Neuronal stem cell (in vitro differentiated cells): Measurements from ENCODE around the gene C19orf67.
A peak's percentile ranks its signal among the peaks of the same experiment; 100 is the strongest.

Experiments
- DNase-seq: peaks from one replicate; pipeline ENCODE4 v3.0.0-alpha.2; 2013; ENCODE audit warnings: low spot score
- H2AFZ ChIP-seq: one replicate; pipeline ENCODE4 v1.6.1; 2013; ENCODE audit warnings: mild to moderate bottlenecking, low read length, inconsistent platforms
- H2AK5ac ChIP-seq: 2 replicates; pipeline ENCODE4 v1.6.1; 2013; ENCODE audit warnings: low read depth, mild to moderate bottlenecking, inconsistent platforms, low read length, moderate library complexity, mixed read lengths
- H2BK120ac ChIP-seq: 2 replicates; pipeline ENCODE4 v1.6.1; 2013; ENCODE audit warnings: low read depth, mild to moderate bottlenecking, inconsistent platforms, low read length, moderate library complexity, mixed read lengths
- H2BK12ac ChIP-seq: one replicate; pipeline ENCODE4 v1.6.1; 2013; ENCODE audit warnings: low read length, inconsistent platforms
- H2BK15ac ChIP-seq: 2 replicates; pipeline ENCODE4 v1.6.1; 2013; ENCODE audit warnings: mild to moderate bottlenecking, low read length, inconsistent platforms, mixed read lengths
- H2BK5ac ChIP-seq: one replicate; pipeline ENCODE4 v1.6.1; 2013; ENCODE audit warnings: inconsistent platforms, mild to moderate bottlenecking, low read length, moderate library complexity
- H3K14ac ChIP-seq: one replicate; pipeline ENCODE4 v1.6.1; 2013; ENCODE audit warnings: low read length, inconsistent platforms
- H3K18ac ChIP-seq: 2 replicates; pipeline ENCODE4 v1.6.1; 2013; ENCODE audit warnings: low read length, inconsistent platforms
- H3K23ac ChIP-seq: 2 replicates; pipeline ENCODE4 v1.6.1; 2013; ENCODE audit warnings: low read depth, mild to moderate bottlenecking, mixed read lengths, low read length, inconsistent platforms; ENCODE audit not compliant: poor library complexity
- H3K27ac ChIP-seq: replicated peaks from 3 replicates; pipeline ENCODE4 v1.5.1; 2013; ENCODE audit warnings: low read length, inconsistent platforms
- H3K27me3 ChIP-seq, 3 experiments: 2 replicates each; pipeline ENCODE4 v1.6.1; 2013; ENCODE audit warnings: low read length in 3 of 3, mild to moderate bottlenecking in 2 of 3, inconsistent platforms in 1 of 3, low read depth in 1 of 3, mixed read lengths in 1 of 3, moderate library complexity in 1 of 3; ENCODE audit not compliant: control insufficient read depth in 3 of 3, insufficient read depth in 3 of 3
- H3K36me3 ChIP-seq, 2 donors: replicated peaks in 1 of 2; 2 replicates each; pipeline ENCODE4 v1.6.1; 2013; ENCODE audit warnings: low read length in 2 of 2; ENCODE audit not compliant: control insufficient read depth in 2 of 2, insufficient read depth in 2 of 2
- H3K4ac ChIP-seq: 2 replicates; pipeline ENCODE4 v1.6.1; 2013; ENCODE audit warnings: inconsistent platforms, mild to moderate bottlenecking, low read length, moderate library complexity
- H3K4me1 ChIP-seq, 2 donors: 1 replicate in 1 of 2; 2 replicates in 1 of 2; pipeline ENCODE4 v1.6.1; 2013; ENCODE audit warnings: low read length in 2 of 2, low read depth in 1 of 2; ENCODE audit not compliant: control insufficient read depth in 2 of 2, insufficient read depth in 1 of 2
- H3K4me2 ChIP-seq: one replicate; pipeline ENCODE4 v1.6.1; 2013; ENCODE audit warnings: mild to moderate bottlenecking, low read length, inconsistent platforms; ENCODE audit not compliant: insufficient read depth, poor library complexity, severe bottlenecking
- H3K4me3 ChIP-seq, 2 donors: 2 replicates each; pipeline ENCODE4 v1.5.1; 2013; ENCODE audit warnings: low read length in 2 of 2, mild to moderate bottlenecking in 2 of 2, inconsistent platforms in 1 of 2, moderate library complexity in 1 of 2
- H3K79me1 ChIP-seq: one replicate; pipeline ENCODE4 v1.6.1; 2013; ENCODE audit warnings: low read depth, mild to moderate bottlenecking, inconsistent platforms, low read length, moderate library complexity
- H3K9ac ChIP-seq: one replicate; pipeline ENCODE4 v1.6.1; 2013; ENCODE audit warnings: mild to moderate bottlenecking, low read depth, low read length, inconsistent platforms; ENCODE audit not compliant: poor library complexity
- H3K9me3 ChIP-seq, 2 donors: replicated peaks in 1 of 2; 2 replicates each; pipeline versions ENCODE3 to v1.6.1; 2013; ENCODE audit warnings: low read length in 2 of 2, mild to moderate bottlenecking in 2 of 2, inconsistent platforms in 1 of 2, low read depth in 1 of 2, mixed read lengths in 1 of 2, moderate library complexity in 1 of 2; ENCODE audit not compliant: control insufficient read depth in 2 of 2, insufficient read depth in 1 of 2
- H4K8ac ChIP-seq: one replicate; pipeline ENCODE4 v1.6.1; 2013; ENCODE audit warnings: low read depth, mild to moderate bottlenecking, inconsistent platforms, low read length, moderate library complexity
- H4K91ac ChIP-seq: one replicate; pipeline ENCODE4 v1.6.1; 2013; ENCODE audit warnings: low read length, low read depth, mild to moderate bottlenecking, inconsistent platforms; ENCODE audit not compliant: poor library complexity
- WGBS, 2 donors: extraction: QIAGEN DNeasy Blood & Tissue Kit; methylation state at CpG; one replicate each; pipeline ENCODE4 v1.1.7; 2013; ENCODE audit warnings: missing lambda C conversion rate in 2 of 2, mixed read lengths in 1 of 2; ENCODE audit not compliant: insufficient read length in 2 of 2, insufficient replicate concordance in 1 of 2; ENCODE audit errors: extremely low coverage in 2 of 2; 5-methylcytosine and 5-hydroxymethylcytosine counted together

Gene C19orf67

GRCh38 chr19:14089662-14090508 lies 4.3 kb upstream of the C19orf67 start:
- peak; percentile 61 for DNase-seq
- Histone ChIP-seq H3K4ac (no peak overlapping the region), H2AFZ (peak overlapping the region; percentile 81), H2BK12ac (no peak overlapping the region), H3K27ac (peak overlapping the region; percentile 82), H2BK15ac (peak overlapping the region; percentile 51), H3K79me1 (peaks cover 4% of the 10 kb centered on the region), H3K23ac (peak overlapping the region; percentile 75), H2AK5ac (no peak overlapping the region), H2BK5ac (no peak overlapping the region), H4K8ac (no peak overlapping the region), H3K4me1 (peaks cover 3 to 4% of the 10 kb centered on the region in 2 donors), H3K4me3 (peak overlapping the region; percentile 83 to 98), H3K36me3 (peaks cover 14 to 37% of the 10 kb centered on the region in 2 donors), H3K9me3 (peaks cover 11% of the 10 kb centered on the region in 2 donors), H3K9ac (peak overlapping the region; percentile 96), H4K91ac (no peak overlapping the region), H2BK120ac (no peak overlapping the region), H3K4me2 (peak overlapping the region; percentile 61), H3K27me3 (peaks cover 0 to 4% (median 0%) of the 10 kb centered on the region in 3 experiments), H3K18ac (peak overlapping the region; percentile 96), H3K14ac (peak overlapping the region; percentile 64)
- no CpG with 5 or more reads among the region's 142 CpGs for WGBS, 2 donors

- H3K18ac ChIP-seq, result no peak overlapping the region
- no CpG with 5 or more reads among the region's 16 CpGs for WGBS, 2 donors
- peaks cover 11% of the 10 kb centered on the region in 2 donors for H3K9me3 ChIP-seq
- peak overlapping the region; percentile 72 for H3K9ac ChIP-seq
- H3K4me2 ChIP-seq, result peak overlapping the region; percentile 61
- H3K27ac ChIP-seq, result no peak overlapping the region
- peaks cover 14 to 34% of the 10 kb centered on the region in 2 donors for H3K36me3 ChIP-seq
- H3K23ac ChIP-seq, result no peak overlapping the region
- H4K91ac ChIP-seq, result no peak overlapping the region
- no peak overlapping the region for H3K4ac ChIP-seq
- no peak overlapping the region for H4K8ac ChIP-seq
- no peak overlapping the region for H3K14ac ChIP-seq
- H2BK120ac ChIP-seq, result no peak overlapping the region
- H2BK15ac ChIP-seq, result no peak overlapping the region
- peak overlapping the region; percentile 61 for H2AFZ ChIP-seq
- peak overlapping the region; percentile 83 to 98 for H3K4me3 ChIP-seq
- peaks cover 4% of the 10 kb centered on the region for H3K79me1 ChIP-seq
- H2AK5ac ChIP-seq, result no peak overlapping the region
- DNase-seq, result no peak
- H2BK5ac ChIP-seq, result no peak overlapping the region
- H2BK12ac ChIP-seq, result no peak overlapping the region
- peaks cover 0 to 4% (median 0%) of the 10 kb centered on the region in 3 experiments for H3K27me3 ChIP-seq
- H3K4me1 ChIP-seq, result peaks cover 3 to 4% of the 10 kb centered on the region in 2 donors
Observed at GRCh38 chr19:14089412-14089661, 3.8 kb upstream of the C19orf67 start.

- H3K9ac ChIP-seq, result no peak overlapping the region
- H2AFZ ChIP-seq, result no peak overlapping the region
- H2BK15ac ChIP-seq, result no peak overlapping the region
- peak overlapping the region; percentile 61 for H3K4me2 ChIP-seq
- no peak overlapping the region for H3K18ac ChIP-seq
- peak overlapping the region; percentile 56 for H4K91ac ChIP-seq
- DNase-seq, result no peak
- H3K27me3 ChIP-seq, result peaks cover 0 to 4% (median 0%) of the 10 kb centered on the region in 3 experiments
- no peak overlapping the region for H3K14ac ChIP-seq
- peak overlapping the region; percentile 24 for H2AK5ac ChIP-seq
- no peak overlapping the region for H2BK12ac ChIP-seq
- peaks cover 3 to 4% of the 10 kb centered on the region in 2 donors for H3K4me1 ChIP-seq
- peaks cover 9 to 11% of the 10 kb centered on the region in 2 donors for H3K9me3 ChIP-seq
- H2BK5ac ChIP-seq, result peak overlapping the region; percentile 4
- no peak overlapping the region for H2BK120ac ChIP-seq
- H3K27ac ChIP-seq, result no peak overlapping the region
- peaks cover 4% of the 10 kb centered on the region for H3K79me1 ChIP-seq
- no CpG with 5 or more reads among the region's 30 CpGs for WGBS, 2 donors
- peaks cover 14 to 34% of the 10 kb centered on the region in 2 donors for H3K36me3 ChIP-seq
- no peak overlapping the region for H4K8ac ChIP-seq
- H3K4ac ChIP-seq, result no peak overlapping the region
- H3K4me3 ChIP-seq, result peak overlapping the region; percentile 83 to 98
- peak overlapping the region; percentile 27 for H3K23ac ChIP-seq
Observed at GRCh38 chr19:14088634-14089411, 3.2 kb upstream of the C19orf67 start.

GRCh38 chr19:14086098-14086497 lies 515 bp upstream of the C19orf67 start:
- no peak overlapping the region for H3K9ac ChIP-seq
- no peak overlapping the region for H3K14ac ChIP-seq
- H2BK15ac ChIP-seq, result no peak overlapping the region
- H3K36me3 ChIP-seq, result peaks cover 14 to 28% of the 10 kb centered on the region in 2 donors
- H3K4me3 ChIP-seq, result no peak overlapping the region
- H4K8ac ChIP-seq, result no peak overlapping the region
- no peak overlapping the region for H3K23ac ChIP-seq
- DNase-seq, result no peak
- H3K4ac ChIP-seq, result no peak overlapping the region
- no peak overlapping the region for H2AFZ ChIP-seq
- H2BK12ac ChIP-seq, result no peak overlapping the region
- WGBS, 2 donors, result no CpG with 5 or more reads among the region's 5 CpGs
- no peak overlapping the region for H2BK5ac ChIP-seq
- H4K91ac ChIP-seq, result no peak overlapping the region
- no peak overlapping the region for H2AK5ac ChIP-seq
- peaks cover 4% of the 10 kb centered on the region for H3K79me1 ChIP-seq
- peaks cover 0 to 4% of the 10 kb centered on the region in 2 donors for H3K9me3 ChIP-seq
- H3K4me2 ChIP-seq, result no peak overlapping the region
- H3K27me3 ChIP-seq, result peaks cover 0 to 4% (median 0%) of the 10 kb centered on the region in 3 experiments
- peaks cover 0 to 8% of the 10 kb centered on the region in 2 donors for H3K4me1 ChIP-seq
- H2BK120ac ChIP-seq, result no peak overlapping the region
- no peak overlapping the region for H3K27ac ChIP-seq
- H3K18ac ChIP-seq, result no peak overlapping the region
